NCI-H1930 (cell line): Measurements from ENCODE around the gene TDRD7.
A peak's percentile ranks its signal among the peaks of the same experiment; 100 is the strongest.

Experiments
- DNase-seq, 2 experiments: peaks; one replicate each; lab custom pipeline; 2025; lab: John Stamatoyannopoulos, UW

The TDRD7 gene

DNA sequence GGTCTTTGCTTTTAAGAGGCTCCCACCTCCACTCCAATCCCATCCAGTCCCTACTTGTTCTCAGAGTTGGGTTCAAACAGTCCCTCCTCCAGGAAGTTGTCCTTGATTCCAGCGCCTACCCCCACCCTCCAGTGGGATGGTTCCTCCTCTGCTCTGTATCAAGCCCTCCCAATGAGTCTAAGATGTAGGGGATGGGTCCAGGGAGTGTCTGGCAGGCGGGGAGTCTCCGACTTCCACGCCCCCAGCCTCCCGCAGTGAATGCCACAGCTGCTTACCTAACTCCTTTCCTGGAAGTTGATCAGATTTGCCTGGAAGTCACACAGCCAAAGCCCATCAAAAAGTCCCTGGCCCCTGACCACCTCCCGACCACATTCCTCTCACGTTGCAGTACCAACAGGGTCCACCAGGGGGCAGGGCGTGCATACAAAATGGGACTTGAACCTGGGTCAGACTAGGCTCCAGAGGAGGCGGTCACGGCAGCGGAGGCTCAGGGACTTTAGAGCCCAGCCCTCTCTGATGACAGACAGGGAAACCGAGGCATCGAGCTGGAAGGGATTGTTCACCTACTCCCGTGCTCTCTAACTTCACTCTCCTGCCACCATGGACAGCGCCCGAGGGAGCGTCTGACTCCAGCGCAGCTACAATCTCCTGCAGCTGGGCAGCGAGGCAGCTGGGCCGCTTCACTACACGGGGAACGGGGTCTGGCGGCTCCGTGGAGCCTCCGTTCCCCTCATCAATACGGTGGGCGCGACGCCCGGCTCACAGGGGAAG lies 25.0 kb upstream of the TDRD7 start:
- DNase-seq: peak; percentile 39 to 40

DNA sequence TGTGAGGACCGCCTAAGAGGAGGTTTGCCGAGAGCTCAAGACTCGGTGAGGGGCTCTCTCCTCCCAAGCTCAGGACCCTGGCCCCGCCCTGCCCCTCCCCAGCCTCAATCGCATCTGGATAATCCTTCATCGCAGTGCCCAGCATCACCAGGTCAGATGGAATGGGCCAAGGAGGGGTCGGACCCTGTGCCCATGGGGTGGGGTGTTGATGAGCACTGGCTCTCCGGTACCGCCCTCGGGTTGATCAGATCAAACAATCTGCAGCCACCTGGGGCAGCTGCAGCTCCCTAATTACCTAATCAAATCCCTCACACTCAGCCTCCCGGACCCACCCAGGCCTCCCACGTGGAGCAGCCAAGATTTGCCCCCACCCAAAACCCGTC lies 24.4 kb upstream of the TDRD7 start:
- no peak for DNase-seq

DNA sequence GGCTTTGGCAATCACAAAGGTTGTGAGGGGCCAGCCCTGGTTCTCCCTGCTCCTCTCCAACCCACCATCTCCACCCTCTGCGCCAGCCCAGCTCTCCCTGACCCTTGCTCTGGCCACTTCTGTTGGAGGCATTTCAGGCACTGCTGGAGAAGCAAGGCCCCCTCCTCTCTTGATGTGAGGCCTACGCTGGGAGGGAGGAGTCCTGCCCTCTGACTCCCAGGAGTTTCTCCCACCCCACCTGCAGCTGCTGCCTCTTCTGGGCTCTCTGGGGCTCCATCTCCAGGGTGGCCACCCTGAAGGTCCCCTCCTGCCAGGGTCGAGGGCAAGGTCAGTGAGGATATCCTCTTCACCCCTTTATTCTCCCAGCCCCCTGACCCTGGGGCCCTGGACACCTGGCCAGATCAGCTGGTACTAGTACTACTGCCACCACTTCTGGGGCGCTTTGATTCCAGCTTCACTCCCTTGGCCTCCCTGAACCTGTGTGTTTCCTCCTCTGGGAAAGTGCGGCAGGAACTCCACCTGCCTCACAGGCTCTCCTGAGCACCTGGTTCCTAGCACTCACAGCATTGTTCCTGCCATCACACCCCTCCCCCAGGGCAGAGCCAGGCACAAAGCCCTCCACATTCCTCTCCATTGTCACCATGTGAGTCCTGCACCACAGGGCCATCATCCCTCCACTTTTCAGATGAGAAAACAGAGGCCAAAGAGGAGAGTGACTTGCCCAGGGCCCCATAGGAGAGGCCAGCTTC lies 23.8 kb upstream of the TDRD7 start:
- DNase-seq: no peak

DNA sequence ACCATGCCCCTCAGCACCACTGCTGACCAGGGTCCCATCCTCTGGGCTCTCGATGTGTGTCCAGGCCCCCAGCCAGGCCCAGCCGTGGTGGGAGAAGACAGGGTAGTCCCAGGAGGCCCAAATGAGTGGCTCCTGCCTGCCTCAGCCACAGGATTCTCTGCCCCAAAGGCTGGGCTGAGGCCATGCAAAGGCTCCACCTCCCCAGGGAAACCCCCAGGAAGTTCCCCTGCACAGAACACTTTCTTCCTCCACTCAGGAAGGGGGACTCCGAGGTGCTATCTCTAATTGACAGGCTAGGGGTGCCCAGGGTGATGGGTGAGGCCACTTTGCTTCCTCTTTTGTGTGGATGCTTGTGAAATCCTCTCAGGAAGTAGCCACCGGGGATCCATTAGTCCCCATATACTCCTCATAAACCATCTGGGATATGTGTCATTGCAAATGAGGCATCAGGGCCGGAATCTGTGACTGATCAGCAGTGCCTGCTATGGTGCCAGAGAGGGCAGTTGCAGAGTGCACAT lies 23.1 kb upstream of the TDRD7 start:
- DNase-seq: no peak

DNA sequence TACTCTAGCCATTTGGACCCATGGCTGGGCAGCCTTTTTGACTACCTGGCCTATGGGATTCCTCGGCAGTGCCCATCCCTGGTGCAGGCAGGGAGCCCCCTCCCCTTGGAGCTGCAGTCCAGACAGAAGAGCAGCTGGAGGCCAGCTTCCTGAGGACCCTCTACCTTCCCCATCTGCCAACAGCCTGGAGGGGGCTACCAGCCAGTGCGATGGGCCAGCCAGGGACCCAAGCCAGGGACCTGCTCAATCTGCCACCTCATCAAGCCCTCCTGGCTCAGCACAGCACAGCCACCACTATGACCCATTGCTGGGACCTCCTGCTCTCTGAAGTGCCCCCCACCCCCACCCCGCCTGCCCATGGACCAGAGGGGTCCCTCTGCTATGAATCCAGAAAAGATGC lies 22.6 kb upstream of the TDRD7 start:
- DNase-seq: no peak

DNA sequence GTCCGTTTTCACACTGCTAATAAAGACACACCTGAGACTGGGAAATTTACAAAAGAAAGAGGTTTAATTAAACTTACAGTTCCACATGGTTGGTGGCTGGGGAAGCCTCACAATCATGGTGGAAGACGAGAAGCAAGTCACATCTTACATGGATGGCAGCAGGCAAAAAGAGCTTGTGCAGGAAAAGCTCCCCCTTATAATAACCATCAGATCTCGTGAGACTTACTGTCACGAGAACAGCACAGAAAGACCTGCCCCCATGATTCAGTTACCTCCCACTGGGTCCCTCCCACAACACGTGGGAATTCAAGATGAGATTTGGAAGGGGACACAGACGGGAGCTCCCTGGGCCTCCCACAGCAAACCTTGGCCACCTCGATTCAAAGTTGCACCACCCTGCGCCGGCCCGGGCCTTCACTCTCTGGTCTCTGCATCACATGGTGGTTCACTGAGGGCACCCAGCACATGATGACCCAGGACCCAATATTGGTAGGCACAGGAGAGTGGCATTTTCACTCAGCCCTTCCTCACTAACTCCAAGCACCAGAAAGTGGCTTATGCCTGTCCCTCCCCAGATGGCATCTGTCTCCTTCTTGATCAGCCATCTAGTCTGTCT lies 21.0 kb upstream of the TDRD7 start:
- no peak for DNase-seq

DNA sequence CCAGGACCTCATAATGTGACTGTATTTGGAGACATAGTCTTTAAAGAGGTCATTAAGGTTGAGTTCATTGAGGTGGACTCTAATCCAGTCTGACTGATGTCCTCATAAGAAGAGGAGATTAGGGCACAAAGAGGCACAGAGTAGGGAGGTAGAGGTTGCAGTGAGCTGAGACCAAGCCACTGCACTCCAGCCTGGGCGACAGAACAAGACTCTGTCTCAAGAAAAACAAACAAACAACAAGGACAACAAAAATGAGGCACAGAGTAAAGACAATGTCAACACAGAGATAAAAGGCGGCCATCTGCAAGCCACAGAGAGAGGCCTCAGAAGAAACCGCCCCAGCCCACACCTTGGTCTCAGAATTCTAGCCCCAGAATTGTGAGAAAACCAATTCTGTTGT lies 17.0 kb upstream of the TDRD7 start:
- no peak for DNase-seq

DNA sequence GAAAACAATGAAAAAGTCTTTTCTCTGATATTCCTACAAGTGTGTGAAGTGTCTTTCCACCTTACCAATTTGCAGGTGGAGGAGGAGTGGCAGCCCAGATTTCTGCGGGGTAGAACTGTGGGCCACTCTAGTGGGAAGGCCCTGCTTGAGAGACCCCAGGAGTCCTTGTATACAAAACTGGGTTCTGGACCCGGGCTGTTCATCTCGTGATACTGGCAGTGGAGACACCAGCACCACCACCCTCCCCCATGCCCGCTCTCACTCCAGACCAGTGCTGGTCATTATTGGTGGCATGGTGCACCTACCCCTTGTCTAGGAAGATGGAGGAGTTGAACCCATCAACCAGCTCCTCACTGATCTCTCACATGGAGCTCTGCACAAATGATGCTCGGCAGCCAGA lies 16.2 kb upstream of the TDRD7 start:
- DNase-seq: no peak

DNA sequence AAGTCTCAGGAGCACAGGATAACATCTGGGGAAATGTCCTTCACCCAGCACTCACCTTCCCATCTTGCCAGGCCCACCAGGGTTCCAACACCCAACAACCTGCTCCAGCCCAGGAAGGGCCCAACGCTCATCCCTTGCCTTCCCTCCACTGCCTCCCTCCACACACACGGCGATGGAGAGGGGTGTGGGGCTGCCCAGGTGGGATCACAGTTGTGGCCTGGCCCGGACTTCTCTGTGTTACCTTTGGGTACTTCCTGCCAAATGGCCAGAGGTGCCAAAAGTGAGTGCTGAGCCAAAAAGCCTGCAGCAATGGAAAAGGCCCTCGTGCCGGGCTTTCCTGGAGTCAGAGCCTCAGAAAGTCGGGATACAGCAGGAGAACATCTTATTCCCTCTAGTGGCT lies 15.6 kb upstream of the TDRD7 start:
- no peak for DNase-seq

DNA sequence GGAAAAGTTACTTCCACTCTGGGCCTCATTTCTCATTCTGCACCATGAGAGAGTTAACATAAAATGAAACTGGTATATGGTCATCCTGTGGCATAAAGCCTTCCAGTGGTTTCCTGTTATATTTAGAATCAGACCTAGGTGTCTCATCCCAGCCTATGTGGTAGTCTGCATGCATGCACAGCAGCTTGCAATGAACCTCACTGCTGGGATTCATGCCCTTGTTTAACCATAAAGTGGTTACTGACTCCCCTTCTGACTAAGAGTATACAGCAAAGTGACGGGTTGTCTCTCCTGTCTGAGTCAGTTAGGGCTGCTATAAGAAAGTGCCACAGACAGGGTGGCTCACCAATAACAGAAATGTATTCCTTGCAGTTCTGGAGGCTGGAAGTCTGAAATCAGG lies 14.7 kb upstream of the TDRD7 start:
- DNase-seq: no peak

DNA sequence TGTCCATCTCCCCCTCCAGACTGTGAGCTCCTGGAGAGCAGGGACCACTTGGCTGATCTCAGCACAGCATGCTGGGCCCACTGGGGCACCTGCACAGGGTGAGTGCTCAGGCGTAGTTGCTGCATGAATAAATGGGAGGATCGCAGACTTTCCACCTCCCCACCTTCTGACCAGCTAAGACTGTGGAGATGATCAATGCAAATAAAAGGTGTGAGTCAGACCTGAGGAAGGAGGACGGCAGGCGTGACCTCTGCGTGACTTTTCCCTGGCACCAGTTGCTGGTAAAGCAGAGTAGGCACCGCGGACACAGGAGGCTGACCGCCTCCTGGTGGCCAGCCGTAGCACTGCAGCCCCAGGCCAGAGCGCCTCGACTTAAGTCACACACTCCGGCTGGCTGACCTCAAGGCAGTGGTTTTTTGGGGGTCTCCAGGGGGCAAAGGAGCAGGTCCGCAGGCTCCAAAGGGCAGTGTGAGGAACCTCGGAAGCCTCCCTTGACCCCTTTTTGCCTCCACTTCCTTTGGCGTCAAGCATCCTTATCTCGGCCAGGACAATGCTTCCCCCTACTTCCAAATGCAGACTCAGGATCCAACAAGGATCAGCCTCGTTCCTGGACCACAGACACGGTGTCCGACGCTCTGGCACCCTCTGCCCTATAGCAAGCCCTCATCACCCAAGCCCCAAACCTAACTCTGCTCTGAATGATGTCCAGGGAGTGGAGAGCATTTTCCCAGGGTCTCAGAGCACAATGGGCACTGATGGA lies 12.7 kb upstream of the TDRD7 start:
- no peak for DNase-seq

DNA sequence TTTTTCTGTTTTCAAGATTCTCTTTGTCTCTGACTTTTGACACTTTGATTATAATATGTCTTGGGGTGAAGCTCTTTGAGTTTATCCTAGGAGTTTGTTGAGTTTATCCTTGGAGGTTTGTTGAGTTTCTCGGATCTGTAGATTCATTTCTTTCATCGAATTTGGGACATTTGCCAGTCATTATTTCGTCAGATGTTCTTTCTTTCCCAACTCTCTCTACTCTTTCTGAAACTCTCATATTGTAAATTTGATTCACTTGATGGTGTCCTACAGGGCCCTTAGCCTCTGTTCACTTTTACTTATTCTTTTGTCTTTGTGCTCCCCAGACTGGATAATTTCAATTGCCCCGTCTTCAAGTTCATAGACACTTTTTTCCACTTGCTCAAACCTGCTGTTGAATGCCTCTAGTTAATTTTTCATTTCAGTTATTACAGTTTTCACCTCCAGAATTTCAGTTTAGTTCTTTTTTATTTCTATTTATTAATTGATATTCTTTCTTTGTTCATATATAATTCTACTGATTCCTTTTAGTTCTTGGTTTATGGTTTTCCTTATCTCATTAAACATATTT lies 8.1 kb upstream of the TDRD7 start:
- no peak for DNase-seq

DNA sequence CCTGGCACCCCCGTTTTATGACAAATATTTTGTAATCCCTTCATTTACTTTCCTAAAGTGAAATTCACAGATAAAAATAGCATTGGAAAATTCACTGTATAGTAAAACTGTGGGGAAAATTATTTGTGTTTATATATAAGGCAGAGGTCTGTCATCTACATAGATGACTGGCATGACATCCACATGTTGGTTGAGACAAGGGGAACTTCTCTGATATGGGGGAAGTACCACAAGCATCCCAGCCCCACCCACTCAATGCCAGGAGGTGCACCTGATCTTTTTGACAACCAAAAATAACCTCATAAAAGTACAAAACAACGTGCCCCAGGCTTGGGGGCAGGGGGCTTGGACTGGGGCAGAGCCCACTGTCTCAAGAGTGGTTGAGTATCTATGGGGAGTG lies 6.3 kb upstream of the TDRD7 start:
- no peak for DNase-seq

DNA sequence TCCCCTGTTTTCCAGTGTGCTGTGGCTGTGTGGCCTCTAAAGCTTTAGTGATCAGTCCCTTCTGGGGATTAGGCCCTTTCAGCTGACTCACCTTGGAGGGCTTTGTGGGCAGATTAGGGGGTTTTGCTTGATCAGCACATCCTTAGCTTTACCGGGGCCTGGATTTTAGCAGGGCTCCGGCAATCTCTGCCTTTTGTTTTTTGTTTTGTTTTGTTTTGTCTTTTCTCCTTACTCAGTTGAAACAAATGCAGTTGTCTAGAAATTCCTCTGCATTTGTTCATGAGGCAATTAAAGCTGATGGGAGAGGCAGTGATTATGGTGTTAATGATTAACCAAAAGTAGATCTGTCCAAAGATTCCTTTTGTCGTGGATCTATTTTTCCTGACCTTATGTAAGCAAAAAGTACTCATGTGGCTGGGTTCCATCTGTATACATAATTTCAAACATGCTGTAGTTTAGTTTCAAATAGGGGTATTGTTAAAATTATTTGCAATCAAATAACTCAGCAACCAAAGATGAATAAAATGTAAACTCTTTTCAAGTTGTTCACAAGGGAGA lies 5.2 kb upstream of the TDRD7 start:
- no peak for DNase-seq

DNA sequence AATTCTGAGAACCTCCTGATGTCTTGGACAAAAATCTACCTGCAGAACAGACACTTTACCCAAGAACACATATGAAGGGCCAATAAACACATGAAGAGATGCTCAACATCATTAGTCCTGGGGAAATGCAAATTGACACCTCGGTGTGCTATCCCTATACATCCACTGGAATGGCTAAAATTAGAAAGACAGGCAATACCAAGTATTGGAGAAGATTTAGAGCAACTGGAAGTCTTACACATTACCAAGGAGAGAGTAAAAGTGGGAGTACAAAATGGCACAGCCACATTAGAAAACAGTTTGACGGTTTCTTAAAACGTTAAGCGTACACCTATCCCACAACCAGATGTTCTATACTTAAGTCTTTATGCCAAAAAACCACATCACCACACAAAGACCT lies 3.3 kb upstream of the TDRD7 start:
- DNase-seq: no peak

DNA sequence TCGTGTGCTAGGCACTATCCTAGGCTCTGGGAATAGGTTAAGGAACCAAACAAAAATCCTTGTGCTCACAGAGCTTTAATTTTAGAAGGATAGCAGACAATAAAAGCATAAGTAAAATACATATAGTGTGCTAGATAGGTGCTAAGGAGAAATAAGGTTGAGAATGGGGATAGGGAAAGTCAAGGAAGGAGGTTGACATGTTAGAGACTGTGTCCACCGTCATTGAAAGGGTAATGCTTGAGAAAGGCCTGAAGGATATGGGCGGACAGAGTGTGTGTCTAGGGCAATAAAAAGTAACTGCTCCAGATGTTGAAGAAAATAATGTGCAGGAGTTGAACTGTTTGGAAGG lies 482 bp upstream of the TDRD7 start:
- DNase-seq: no peak

DNA sequence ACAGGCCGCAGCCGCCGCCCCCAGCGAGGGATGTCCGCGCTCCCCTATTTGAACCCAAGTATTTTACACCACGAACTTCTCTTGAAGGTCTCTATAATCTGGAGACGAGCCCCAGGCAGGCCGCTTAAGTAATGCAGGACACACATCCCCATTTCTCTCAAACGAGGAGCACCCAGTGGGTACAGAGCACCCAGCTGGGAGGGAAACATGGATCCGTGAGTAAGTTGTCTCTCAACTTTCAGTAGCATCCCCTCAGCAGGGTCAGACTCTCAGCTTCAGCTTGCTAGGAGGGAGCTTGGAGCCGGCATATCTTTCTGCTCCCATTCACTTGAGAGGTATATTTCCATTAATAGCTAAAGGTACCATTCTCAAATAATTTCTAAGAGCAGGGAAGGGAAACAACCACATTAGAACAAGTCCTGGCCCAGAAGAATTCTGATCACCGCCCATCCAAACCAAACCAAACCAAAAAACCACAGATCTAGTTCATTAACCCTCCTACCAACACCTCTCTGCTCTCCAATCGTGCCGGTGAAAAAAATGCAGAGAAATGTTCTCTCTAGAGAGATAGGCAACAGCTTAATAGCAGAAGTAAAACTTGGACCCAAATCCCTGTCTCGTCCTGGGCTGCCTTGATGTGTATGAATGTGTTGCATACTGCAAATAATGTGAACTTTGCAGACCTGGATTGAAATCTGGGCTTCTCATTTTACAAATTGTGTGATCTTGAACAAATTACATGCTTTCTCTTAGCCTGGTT lies 910 bp downstream of the TDRD7 start:
- no peak for DNase-seq

DNA sequence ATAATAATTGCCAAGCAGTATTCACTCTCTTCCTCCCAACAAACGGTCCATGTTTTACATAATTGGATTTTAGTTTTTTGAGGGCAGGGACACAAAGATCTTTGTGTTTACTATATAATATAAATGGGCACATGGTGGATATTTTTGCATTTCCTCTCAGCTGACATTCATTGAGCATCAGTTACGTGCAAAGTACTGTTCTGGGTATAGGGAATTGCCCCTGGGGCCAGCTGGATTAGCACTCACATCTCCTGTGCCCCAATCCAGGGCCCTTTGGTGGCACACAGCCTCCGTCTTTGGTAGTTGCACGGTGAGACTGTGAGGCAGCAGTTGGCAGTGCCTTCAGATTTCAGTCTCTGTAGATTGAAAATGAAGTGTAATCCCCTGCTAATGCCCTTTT lies 1.6 kb downstream of the TDRD7 start:
- no peak for DNase-seq

DNA sequence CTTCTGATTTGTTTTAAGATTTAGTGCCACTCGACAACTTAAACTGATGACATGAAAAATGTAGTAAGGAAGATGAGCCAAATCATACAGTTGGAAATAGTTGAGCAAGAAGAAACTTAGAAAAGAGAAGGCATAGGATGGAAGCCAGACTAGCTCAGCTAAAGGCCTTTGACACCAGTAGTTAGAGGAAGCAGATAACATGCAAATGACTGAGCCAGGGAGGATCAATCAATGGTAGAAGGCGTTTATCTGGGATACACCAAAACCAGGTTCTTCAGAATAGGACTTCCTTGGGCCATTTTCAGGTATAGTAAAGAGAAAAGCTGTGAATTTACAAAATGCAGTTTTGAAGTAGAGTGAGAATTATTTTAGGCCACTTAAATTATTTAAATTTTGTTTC lies 3.2 kb downstream of the TDRD7 start:
- DNase-seq: no peak

DNA sequence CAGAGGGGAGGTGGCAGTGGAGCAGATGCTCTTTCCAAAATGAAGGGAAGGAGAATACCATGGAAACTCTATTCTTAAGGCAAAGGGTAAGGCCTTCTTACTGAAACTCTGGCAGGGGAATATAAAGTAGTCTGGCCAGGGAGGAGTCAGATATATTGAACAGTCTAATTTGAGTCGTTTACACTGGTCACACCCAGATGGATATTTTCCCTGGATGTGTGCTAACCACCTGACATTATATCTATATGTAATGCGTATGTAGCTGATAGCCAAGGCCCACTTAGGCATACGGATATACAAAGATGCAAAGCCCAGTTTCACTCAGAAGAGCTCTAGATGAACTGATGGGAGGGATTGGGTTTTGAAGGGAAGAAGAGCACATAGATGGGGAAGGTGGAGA lies 7.0 kb downstream of the TDRD7 start:
- DNase-seq: no peak

DNA sequence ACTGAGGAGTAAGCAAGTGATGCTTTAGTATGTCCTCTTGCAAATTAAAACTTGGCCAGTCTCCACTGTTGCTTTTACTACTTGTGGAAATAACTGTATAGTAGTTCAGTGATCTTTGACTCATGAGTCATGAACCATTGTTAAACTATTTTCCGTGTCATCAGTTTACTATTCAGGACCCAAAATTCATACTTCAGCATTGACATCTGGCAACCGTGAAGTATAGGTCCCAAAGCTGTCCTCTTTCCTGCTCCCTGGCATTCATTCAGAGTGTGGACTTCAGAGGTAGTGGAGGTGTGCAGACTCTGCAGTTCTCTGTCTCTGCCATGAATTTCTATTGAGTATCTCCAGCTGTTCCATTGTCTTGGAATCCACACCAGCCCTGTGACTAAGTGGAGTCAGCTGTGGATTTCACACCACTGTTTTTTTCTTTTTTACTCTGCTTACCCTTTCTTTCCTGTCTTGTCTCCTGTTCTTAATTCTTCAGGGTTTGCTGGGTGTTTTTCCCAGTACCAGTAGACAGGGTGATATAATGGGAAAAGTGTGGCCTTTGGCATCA lies 7.5 kb downstream of the TDRD7 start:
- no peak for DNase-seq
